Measurements from ENCODE around the gene TTLL10. TPM values are rescaled to one million over a fixed set of nuclear protein-coding genes. Genes with fewer than 3 reads are reported as not detected.

TTLL10 gene
- total and polyA plus RNA-seq, 2 of the 4 experiments (the other 2 are of a cell fraction): not detected

DNA sequence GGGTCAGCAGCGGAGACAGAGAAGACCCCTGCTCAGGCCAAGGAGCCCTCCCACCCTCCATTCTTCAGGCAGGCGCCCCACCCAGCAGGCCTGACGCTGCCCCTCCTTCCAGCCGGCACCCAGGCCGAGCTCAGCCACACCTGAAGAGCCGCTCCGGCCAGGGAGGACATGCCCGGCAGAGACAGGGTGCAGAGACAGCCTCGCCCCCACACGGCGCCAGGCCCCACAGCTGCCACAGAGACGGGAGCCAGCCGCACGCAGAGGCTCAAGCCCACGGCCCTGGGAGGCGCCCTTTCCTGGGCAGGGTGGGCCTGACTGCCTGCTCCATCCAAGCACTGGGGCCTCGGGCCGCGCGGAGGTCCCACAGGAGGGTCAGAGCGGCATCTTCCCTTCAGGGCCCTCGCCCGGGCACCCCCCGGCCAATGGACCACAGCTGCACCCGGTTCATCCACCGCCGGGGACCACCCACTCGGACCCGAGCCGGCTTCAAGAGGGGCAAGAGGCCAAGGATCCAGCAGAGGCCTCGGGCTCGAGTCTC, 5.2 kb downstream of the TTLL10 start:
- ATAC-seq (ENCODE audit: low read depth) (no peak), DNase-seq (no peak)
- no peak overlapping the region for H3K4ac ChIP-seq (ENCODE audit: low read depth, low read length)
- in situ Hi-C loops (cut with MboI; ENCODE audit: low sequenced_read_pairs): no loop called here
- no peak overlapping the region for H3K4me3 ChIP-seq (ENCODE audit: insufficient read depth, low read depth, low read length)
- H2AK9ac ChIP-seq (replicated peaks; ENCODE audit: low read depth, low read length, poor library complexity): no peak overlapping the region
- H3K56ac ChIP-seq (ENCODE audit: extremely low read depth, insufficient read depth, low read length): no peak overlapping the region
- peaks cover 33% of the 10 kb centered on the region for H3K27me3 ChIP-seq (ENCODE audit: control insufficient read depth, insufficient read depth, low read length)
- no peak overlapping the region for H3K4me2 ChIP-seq (ENCODE audit: low read depth, low read length)
- no peak overlapping the region for H2AFZ ChIP-seq (replicated peaks; ENCODE audit: low read length, poor library complexity)
- ChIA-PET CTCF (no interaction called here), POLR2A (ENCODE audit: unreplicated experiment) (no interaction called here)
- H2BK120ac ChIP-seq (ENCODE audit: low read depth, low read length): no peak overlapping the region
- no peak overlapping the region for H3K14ac ChIP-seq (replicated peaks; ENCODE audit: low read depth, low read length)
- WGBS, 2 experiments (ENCODE audit: extremely low coverage in 2 of 2, insufficient read length in 1 of 2): 86% methylated on average over 23 of the region's 32 CpGs; no CpG with 5 or more reads in 1 of the 2 experiments
- intact Hi-C loops (cut with micrococcal nuclease): no loop called here
- H2BK20ac ChIP-seq (ENCODE audit: low read depth, low read length): no peak overlapping the region
- no peak overlapping the region for H4K91ac ChIP-seq (ENCODE audit: insufficient read depth, low read depth, low read length)
- H2AK5ac ChIP-seq (ENCODE audit: low read depth, low read length): no peak overlapping the region
- no TSS peak for BruUV-seq (replicated peaks)
- no peak overlapping the region for H2BK15ac ChIP-seq (ENCODE audit: low read depth, low read length)
- H4K5ac ChIP-seq (ENCODE audit: low read depth, low read length): no peak overlapping the region
- H3K4me1 ChIP-seq (ENCODE audit: control insufficient read depth, insufficient read depth, low read length): no peaks in the 10 kb centered on the region
- H4K20me1 ChIP-seq (ENCODE audit: insufficient read depth, low read length): no peaks in the 10 kb centered on the region
- no peak overlapping the region for H3K27ac ChIP-seq (ENCODE audit: insufficient read depth, low read length)
- no peaks in the 10 kb centered on the region for H3K9me1 ChIP-seq (ENCODE audit: insufficient read depth, low read length)
- H3K9me3 ChIP-seq (ENCODE audit: control insufficient read depth, insufficient read depth, low read length): peaks cover 6% of the 10 kb centered on the region
- no peak overlapping the region for H3K9ac ChIP-seq (ENCODE audit: low read depth, low read length)
- H3K18ac ChIP-seq (ENCODE audit: low read depth, low read length): no peak overlapping the region
- no peak overlapping the region for H2BK5ac ChIP-seq (ENCODE audit: low read depth, low read length, poor library complexity, severe bottlenecking)
- H3K23ac ChIP-seq (ENCODE audit: low read depth, low read length): no peak overlapping the region
- dilution Hi-C loops (cut with HindIII; ENCODE audit: low sequenced_read_pairs, unreplicated experiment): no loop called here
- TF ChIP-seq FOS (IDR thresholded peaks at IDR 0.05; ENCODE audit: low read depth, low read length): no peak
- TF ChIP-seq CEBPB (IDR thresholded peaks at IDR 0.05; ENCODE audit: low read depth, low read length): no peak
- no peaks in the 10 kb centered on the region for H3K79me1 ChIP-seq (ENCODE audit: low read depth in 1 of 2, low read length in 2 of 2)
- no peaks in the 10 kb centered on the region for H3K36me3 ChIP-seq (ENCODE audit: control insufficient read depth, insufficient read depth, low read length)
- H4K8ac ChIP-seq (ENCODE audit: low read depth in 2 of 2, low read length in 2 of 2): no peak overlapping the region
